GOT3 (cell line): ENCODE measurements around the gene METTL9.
A peak's percentile ranks its signal among the peaks of the same experiment; 100 is the strongest.
"Not testable (repeated sequence)": the region's sequence is repeated elsewhere in the genome, so short reads cannot be mapped to it uniquely, and the experiment has no call there.

Experiments used
- DNase-seq: peaks from one replicate; lab custom pipeline; 2025; ENCODE audit warnings: mixed read lengths; lab: John Stamatoyannopoulos, UW

METTL9 gene

DNA sequence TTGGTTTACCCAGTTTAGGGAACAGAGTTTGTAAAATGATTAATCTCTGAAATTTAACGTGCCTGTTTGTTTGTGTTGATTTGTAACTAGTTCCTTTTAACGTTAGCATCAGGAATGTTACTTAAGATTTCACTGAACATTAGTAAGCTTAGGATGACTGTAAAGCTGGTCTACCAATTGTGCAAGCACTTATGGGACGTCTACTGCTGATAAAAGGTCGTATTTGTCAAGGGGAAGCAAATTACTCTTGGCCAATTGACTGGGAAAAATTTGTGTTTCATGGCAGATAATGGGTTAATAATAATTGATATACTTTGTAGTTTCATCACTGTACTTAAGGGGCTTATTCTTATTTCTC lies 11.8 kb downstream of the METTL9 start:
- no peak for DNase-seq

DNA sequence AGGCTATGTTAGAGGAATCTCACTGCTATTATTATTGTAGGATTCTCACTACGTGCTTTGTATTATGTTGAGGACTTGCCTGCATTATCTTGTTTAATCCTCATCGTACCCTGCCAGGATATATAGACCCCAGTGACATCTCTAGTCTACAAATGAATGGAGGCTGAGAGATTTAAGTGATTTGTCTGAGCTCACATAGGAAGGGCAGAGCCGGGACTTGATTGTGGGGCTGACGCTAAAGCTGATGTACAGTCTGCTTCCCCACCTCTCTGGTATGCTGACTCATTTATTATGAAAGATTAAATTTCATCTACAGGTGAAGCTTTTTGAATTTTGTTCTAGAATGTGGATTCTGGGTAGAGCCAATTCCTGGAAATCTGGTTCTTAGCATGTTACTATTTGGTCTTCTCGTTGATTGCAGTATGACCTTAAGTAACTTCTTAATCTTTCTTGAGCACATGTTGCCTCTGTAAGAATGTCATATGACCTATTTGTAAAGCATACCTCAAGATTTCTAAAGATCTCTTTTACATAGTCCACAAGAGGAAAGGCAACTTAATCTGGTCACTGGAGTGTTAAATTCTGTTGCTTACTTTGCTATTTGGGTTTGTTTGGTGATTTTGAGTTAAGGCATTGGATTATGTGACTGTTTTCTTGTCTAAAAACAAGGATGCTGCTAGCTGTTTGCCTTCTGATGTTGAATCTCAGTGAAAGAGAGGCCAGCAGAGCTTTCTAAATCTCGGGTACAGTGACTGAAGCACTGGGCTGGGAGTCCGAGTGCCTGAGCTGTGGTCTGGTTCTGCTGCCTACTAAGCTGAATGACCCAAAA lies 12.4 kb downstream of the METTL9 start:
- no peak for DNase-seq

DNA sequence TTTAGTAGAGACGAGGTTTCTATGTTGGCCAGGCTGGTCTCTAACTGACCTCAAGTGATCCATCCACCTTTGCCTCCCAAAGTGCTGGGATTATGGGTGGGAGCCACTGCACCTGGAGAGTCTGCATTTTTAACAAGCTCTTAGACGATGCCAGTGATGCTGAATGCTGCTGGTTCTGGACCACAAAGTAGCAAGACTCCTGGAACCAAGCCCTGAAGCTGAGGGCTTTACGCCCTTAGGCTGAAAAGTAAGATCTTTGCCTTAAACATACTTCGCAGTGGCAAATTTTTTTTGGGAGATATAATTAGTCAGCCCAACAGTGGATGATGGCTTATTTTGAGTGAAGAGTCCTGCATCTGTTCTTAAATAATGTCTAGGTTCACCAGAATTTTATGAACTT lies 14.0 kb downstream of the METTL9 start:
- no peak for DNase-seq

DNA sequence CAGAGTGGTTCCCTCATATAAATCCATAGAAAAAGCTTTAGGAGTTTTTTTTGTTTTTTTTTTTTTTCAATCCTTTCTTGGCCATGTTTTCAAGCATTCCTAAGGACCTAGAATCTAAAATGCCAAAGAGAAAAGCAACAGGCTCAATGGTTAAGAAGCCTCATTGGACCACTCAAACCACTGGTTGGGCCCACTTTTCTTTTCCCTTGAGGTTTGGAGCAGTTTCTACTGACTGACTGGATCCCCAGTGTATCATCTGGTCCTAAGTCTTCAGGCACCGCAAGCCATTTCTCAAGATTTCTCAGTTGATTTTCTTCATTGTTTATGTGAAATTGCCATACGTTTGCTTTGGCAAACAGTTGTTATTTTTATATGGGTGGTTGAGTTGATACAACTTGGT lies 14.4 kb downstream of the METTL9 start:
- DNase-seq, result no peak

DNA sequence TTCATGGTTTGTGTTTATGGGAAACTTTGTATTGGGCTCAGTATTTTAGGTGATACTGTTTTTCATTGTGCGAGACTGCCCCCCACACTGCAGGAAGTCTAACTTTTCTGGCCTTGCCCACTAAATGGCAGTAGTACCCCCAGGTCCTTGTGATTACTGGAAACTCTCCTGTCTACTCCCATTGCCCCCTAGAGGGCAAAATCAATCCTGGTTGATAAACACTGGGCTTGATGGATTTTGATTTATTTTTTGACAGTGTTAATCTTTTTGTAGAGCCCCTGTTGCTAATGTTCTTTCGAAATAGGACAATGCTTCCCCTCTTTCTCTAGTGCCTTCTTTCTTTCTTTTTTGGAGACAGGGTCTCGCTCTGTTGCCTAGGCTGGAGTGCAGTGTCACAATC lies 15.5 kb downstream of the METTL9 start:
- DNase-seq, result no peak

DNA sequence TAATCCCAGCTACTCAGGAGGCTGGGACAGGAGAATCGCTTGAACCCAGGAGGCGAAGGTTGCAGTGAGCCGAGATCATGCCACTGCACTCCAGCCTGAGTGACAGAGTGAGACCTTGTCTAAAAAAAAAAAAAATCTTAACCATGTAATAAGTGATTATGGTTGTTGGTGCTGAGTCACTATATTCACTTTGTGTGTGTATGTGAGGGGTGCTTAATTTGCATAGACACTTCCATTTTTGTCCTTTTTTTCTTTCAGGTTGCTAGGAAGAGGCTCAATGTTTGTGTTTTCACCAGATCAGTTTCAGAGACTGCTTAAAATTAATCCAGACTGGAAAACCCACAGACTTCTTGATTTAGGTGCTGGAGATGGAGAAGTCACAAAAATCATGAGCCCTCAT lies 18.2 kb downstream of the METTL9 start:
- no peak for DNase-seq

DNA sequence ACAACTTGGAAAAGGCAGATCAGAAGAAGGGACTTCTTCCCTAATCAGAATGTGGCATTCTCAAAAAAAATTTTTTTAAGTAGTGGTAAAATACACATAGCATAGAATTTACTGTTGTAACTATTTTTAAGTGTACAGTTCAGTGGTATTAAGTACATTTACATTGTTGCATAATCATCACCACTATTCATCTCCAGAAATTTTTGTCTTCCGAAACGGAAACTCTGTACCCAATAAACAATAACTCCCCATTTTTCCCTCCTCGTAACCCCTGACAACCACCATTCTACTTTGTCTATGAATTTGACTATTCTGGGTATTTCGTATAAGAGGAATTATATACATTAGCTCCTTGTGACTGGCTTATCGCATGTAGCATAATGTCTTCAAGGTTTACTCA lies 18.9 kb downstream of the METTL9 start:
- no peak for DNase-seq

DNA sequence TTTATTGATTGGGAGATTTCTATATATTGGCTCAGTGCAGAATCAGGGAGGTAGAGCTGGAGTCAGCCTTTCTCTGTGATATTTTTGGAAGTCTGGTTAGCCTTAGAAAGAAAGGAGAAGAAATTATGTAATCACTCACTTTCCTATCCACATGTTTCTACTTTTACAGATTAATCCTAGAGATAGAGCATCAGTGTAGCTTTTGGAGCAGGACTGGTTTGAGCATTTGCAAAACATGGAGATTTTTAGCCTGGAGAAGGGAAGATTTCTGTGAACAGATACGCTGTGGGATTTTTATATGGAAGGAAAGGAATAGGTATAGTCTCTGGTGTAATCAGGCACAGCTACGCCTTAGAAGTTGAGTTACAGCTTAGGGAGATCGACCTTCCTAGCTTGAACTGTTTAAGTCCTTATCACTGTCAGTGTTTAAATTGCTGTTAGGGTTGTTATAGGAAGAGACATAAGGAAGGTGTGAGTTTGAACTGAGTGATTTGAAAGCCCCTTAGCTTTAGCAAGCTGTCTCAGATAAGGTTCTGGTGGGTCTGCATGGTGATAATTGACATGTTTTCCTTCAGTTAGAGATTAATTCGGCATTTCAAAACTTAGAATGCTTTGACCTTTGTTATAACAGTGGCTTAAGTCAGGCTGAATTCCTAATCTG lies 20.5 kb downstream of the METTL9 start:
- no peak for DNase-seq

DNA sequence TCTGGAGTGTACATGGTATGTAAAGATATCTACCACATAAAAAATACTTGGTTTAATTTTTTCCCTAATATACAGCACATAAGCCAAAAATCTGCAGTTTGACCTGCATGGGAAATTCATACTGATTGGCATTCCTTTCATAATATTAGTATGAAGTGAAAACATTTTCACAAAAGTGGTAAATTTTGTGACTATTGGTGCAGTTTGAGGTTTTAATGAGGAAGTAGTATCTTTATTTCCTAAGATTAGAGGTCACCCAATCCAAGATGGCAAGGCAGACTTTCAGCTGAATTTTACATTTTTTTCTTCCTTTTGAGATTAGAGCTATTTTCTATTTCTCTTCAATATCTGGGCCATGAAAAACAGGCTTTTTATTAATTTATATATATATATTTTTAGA lies 21.2 kb downstream of the METTL9 start:
- no peak for DNase-seq

DNA sequence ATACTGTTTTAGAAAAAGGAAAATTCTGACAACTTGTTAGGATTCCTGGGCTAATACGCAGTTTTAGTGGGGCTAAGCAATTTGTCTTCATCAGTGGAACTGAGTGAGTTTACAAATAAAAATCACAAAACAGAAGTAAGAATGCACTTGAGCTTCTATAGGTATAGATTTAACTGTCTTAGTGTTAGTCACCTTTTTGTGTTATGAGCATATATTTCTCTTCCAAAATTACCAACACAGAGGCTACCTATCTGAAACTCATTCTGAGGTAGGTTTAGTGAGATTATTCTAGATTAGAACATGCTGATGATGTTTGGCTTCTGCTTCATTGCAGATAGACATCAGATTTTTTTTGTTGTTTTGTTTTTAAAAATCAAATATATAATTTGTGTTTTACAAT lies 23.2 kb downstream of the METTL9 start:
- no peak for DNase-seq

DNA sequence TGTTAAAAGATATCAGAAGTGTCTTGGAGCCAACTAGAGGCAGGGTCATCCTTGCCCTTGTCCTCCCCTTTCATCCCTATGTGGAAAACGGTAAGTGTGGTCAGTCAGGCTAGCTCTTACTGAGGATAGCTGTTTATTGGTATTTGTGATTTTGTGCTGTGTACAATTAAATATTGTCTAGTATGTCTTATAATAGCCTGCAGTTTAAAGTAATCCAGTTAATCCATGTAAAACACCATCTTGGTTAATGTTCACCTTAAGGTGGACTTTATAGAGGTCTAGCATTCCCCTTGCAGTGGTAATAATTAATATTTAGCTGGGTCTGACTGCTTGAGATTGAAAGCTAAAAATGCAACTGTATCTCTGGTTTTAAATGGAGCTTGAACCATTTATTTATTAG lies 25.6 kb downstream of the METTL9 start:
- no peak for DNase-seq

DNA sequence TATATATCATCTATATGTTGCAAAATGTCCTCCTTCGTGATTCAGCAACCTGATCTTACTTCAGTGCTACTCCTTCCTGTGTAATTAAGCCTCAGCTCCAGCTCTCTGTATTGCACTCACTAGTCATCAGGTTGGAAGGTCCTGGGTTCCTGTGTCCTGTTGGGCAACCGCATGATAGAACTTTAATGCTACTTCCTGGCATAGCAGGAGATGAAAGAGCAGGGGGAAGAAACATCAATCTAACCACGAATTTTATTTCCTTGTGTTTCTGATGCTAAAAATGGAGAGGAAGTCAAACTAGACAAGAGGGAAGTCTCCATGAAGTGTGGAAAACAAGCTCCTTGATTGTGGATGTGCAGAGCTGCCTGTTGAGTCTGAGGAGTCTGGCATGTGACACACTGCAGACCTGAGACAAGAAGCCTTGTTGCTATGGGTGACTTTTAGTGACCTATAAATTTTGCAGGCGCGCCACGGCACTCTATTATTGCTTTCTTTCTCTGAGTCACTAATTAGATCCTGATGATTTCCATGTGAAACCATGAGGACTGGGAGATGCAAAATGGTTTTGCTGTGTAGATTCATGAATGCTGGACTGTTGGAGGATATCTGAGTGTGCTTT lies 27.4 kb downstream of the METTL9 start:
- peak; percentile 34 for DNase-seq

DNA sequence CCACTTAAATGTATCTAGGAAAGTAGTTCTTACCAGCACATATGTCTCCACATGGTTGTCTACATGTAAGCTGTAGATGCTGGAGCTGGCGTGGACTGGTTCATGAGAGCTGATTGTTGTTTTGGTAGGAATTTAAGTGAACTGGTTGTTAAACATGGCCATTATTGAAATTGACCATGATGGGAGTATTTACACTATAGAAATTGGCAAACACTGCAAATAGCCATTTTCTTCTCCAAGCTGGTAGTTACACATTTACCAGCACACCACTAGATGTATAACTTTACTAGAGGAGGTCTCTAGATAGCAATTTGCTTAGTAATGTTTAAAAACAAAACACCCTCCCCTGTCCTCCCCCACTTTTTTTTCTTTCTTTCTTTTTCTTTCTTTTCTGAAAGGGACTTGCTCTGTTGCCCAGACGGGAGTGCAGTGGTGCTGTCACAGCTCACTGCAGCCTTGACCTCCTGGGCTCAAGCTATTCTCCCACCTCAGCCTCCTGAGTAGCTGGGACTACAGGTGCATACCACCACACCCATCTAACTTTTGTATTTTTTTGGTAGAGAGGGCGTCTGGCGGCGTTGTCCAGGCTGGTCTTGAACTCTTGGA lies 28.8 kb downstream of the METTL9 start:
- no peak for DNase-seq

DNA sequence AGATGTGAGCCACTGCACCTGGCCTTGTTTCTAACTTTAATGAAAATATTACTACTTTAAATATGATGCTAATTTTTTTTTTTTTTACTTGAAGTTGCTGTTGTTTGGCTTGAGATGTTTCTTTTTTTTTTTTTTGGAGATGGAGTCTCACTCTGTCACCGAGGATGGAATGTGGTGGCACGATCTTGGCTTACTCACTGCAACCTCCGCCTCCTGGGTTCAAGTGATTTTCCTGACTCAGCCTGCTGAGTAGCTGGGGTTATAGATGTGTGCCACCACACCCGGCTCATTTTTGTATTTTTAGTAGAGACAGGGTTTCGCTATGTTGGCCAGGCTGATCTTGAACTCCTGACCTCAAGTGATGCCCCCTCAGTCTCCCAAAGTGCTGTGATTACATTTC lies 29.4 kb downstream of the METTL9 start:
- DNase-seq, result no peak

DNA sequence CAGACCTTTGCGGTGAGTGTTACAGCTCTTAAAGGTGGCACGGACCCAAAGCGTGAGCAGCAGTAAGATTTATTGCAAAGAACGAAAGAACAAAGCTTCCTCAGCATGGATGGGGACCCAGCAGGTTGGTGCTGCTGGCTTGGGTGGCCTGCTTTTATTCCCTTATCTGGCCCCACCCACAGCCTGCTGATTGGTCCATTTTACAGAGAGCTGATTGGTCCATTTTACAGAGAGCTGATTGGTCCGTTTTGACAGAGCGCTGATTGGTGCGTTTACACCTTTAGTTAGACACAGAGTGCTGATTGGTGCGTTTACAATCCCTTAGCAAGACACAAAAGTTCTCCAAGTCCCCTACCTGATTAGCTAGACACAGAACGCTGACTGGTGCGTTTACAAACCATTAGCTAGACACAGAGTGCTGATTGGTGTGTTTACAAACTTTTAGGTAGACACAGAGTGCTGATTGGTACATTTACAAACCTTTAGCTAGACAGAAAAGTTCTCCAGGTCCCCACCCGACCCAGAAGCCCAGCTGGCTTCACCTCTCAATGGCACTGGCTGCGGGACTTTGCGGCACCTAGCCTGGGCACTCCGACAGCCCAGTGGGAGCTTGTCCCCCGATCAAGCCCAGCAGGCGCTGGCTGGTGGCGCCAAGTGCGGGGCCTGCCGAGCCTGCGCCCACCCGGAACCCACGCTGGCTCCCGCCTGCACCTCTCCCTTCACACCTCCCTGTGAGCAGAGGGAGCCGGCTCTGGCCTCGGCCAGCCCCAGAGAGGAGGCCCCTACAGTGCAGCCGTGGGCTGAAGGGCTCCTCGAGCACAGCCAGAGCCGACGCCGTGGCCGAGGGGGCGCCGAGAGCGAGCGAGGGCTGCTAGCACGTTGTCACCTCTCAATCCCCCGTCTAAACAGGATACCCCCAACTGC lies 30.5 kb downstream of the METTL9 start:
- DNase-seq, result not testable (repeated sequence)

DNA sequence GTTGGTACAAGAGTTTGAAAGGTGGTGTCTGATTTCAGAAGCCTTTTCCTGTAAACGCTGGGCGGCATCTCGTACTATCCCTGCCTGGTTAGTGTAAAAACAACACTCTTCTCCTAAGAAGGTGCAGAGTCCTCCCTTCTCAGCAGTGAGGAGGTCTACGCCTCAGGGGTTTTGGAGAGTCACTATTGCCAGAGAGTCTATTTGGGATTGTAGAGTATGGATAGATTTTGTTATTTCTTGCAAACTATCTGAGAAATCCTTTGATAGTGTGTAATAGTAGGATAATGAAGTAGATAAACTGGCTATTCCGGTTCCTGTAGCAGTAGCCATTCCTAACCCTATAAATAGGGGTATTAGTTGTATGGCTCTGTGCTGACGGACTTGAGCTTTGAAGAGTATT lies 31.5 kb downstream of the METTL9 start:
- not testable (repeated sequence) for DNase-seq

DNA sequence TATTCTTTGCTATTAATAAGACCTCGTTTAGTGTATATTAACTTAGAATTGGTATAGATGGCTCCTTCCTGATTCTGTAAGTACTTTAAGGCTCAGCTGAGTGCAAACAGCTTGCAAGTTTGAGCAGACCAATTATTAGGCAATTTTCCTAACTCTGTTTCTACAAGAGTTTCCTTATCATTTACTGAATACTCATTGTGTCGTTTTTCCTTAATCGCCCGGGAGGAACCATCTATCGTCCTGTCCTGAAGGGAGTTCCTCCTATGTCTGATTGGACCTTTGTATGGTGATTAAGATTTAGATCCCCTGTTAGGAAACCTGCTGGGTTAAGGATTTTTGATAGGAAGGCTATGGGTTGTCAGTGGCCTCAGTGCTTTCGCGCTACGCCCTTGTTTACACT lies 32.0 kb downstream of the METTL9 start:
- not testable (repeated sequence) for DNase-seq

DNA sequence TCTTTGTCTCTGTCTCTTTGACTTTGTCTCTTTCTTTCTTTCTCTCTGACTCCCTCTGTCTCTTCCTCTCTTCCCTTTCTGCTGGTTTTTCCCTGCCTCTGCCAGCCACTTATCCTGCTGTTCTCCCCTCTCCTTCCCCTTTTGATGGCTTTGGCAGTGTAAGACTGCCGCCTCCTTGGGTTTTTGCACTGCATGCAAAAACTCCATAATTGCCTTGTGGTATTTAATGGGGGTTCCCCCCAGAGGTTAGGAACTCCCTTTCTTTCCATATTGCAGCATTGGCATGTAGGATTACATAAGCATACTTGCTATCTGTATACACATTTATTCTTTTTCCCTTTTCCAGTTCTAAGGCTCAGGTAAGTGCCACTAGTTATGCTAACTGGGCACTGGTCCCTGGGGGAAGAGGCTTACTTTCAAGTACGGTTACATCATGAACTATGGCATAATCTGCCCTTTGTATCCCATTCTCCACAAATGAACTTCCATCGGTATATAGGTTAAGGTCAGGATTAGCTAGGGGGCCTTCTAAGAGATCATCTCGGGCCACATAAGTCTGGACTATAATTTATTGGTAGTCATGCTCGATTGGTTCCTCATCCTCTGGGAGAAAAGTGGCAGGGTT lies 32.7 kb downstream of the METTL9 start:
- DNase-seq, result not testable (repeated sequence)

DNA sequence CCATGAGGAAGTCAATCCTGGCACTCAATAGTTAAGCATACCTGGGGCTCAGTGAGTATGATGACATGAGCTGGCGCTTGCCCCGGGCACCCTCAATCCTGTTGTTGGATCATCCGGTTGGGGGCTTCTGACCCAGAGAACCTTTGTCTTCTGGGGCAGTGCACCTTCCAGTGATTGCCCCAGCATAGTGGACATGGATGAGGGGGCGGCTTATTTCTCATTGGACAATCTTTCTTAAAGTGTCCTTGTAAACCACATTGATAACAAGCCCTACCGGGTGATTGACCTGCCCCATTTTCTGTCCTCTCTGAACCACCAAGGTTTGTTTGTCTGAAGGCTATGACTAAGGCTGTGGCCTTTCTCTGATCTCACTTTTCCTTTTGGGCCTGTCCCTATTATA lies 34.8 kb downstream of the METTL9 start:
- no peak for DNase-seq

DNA sequence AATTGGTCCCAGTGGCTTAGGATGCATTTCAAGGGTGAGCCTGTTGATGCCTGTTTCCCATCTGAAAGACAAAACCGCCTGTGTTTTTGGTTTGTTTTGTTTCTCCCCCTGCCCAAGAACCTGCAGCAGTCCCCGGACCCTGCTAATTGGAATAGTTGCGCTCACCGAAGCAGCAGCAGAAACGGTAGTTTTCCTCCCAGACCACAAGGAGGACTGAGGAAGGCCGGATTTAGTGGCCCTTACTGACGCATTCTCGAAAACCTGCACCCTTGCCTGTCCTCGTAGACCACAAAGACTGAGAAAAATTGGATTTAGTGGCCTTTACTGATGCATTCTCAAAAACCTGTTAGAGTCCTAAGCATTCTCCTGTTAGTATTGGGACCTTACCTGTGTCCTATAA lies 36.3 kb downstream of the METTL9 start:
- not testable (repeated sequence) for DNase-seq
